Transverse colon (tissue), 3 donors: ENCODE measurements around the gene MLH3.

ENCODE experiments used
- CTCF ChIP-seq, 5 experiments: fragments of 200-600 bp in 3 of 5; fragments of 450-650 bp in 2 of 5; sonication (generic) in 3 of 5; IDR thresholded peaks; 1 replicate in 2 of 5; 2 replicates in 3 of 5; pipeline ENCODE4 v1.5.1; 2016 to 2017; ENCODE audit warnings: antibody characterized with exemption in 5 of 5, inconsistent platforms in 3 of 5, mild to moderate bottlenecking in 2 of 5, moderate library complexity in 1 of 5
- EP300 ChIP-seq: sonication (generic); formaldehyde crosslinking; IDR thresholded peaks from one replicate; pipeline ENCODE4 v1.6.1; 2017; ENCODE audit warnings: antibody characterized with exemption, low read depth
- POLR2A ChIP-seq: fragments of 450-650 bp; IDR thresholded peaks from one replicate; pipeline ENCODE4 v1.6.1; 2016; ENCODE audit warnings: antibody characterized with exemption, mild to moderate bottlenecking, moderate library complexity

GRCh38 chr14:75077794-75078193, 26.5 kb upstream of the MLH3 start:
- no peak for TF ChIP-seq CTCF (IDR thresholded peaks at IDR 0.05)
- no peak for TF ChIP-seq EP300
- TF ChIP-seq POLR2A, result no peak
